HG02970 (cell line): ENCODE data around the gene TMEM45A.
"Not testable (repeated sequence)": the region's sequence is repeated elsewhere in the genome, so short reads cannot be mapped to it uniquely, and the experiment has no call there.

Experiments
- ATAC-seq: cut with Tn5 transposase; IDR thresholded peaks from one replicate; pipeline ENCODE4 v1.9.1; 2021; ENCODE audit warnings: mild to moderate bottlenecking, moderate library complexity, moderate number of reproducible peaks; ENCODE audit not compliant: unreplicated experiment, low FRiP score

TMEM45A gene

GRCh38 chr3:100531093-100531492 lies 38.7 kb downstream of the TMEM45A start:
- no peak for ATAC-seq

DNA sequence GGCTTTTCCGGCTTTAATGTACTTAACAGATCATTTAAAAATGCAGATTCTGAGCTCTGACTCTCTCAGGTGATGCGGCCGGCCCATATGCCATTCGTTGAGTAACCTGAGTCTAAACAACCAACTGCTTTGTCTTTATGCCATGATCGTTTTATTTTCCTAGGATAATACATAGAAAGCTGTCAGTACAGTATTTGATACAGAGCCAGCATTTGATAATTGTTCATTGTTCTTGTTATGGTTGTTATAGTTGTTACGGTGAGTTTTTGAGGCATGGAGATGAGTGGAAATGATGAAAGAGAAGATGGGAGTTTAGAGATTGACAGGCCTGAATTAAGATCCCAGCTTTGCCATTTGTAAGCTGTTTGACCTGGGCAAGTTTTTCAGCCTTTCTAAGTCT lies 40.0 kb downstream of the TMEM45A start:
- no peak for ATAC-seq

- no peak for ATAC-seq
Observed at GRCh38 chr3:100533176-100533575, 40.8 kb downstream of the TMEM45A start.

GRCh38 chr3:100535610-100535943 lies 43.2 kb downstream of the TMEM45A start:
- no peak for ATAC-seq

DNA sequence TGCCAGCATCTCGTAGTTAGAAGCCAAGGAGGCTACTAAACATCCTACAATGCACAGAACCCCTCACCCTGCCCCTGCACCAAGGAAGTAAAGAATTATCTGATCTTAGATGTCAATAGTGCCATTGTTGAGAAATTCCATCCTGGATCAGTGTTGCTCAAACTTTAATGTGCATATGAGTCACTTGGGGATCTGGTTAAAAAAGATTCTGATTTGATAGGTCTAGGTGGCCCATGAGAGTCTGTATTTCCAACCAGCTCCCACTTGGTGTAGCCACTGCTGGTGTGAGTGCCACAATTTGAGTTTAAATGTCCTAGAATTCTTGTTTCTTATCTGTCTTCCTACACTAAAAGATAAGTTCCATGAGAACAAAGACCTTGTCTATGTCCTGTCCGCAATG lies 43.7 kb downstream of the TMEM45A start:
- ATAC-seq: no peak

- no peak for ATAC-seq
Observed at GRCh38 chr3:100537646-100538338, 45.4 kb downstream of the TMEM45A start.

GRCh38 chr3:100538339-100538706 lies 45.9 kb downstream of the TMEM45A start:
- no peak for ATAC-seq

DNA sequence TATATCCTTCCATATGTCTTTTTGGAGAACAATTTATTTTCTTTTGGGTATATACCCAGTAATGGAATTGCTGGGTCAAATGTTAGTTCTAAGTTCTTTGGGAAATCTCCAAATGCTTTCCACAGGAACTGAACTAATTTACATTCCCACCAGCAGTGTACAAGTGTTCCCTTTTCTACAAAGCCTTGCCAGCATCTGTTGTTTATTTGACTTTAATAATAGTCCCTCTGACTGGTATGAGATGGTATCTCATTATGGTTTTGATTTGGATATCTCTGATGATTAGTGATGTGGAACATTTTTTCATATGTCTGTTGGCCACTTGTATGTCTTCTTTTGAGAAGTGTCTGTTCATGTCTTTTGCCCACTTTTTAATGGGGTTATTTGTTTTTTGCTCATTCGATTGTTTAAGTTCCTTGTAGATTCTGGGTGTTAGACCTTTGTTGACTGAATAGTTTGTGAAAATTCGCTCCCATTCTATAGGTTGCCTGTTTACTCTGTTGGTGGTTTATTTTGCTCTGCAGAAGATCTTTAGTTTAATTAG lies 48.4 kb downstream of the TMEM45A start:
- ATAC-seq: no peak

- ATAC-seq: not testable (repeated sequence)
Observed at GRCh38 chr3:100541428-100541827, 49.0 kb downstream of the TMEM45A start.

- ATAC-seq: no peak
Observed at GRCh38 chr3:100545371-100545770, 53.0 kb downstream of the TMEM45A start.

- no peak for ATAC-seq
Observed at GRCh38 chr3:100546020-100546744, 53.8 kb downstream of the TMEM45A start.

DNA sequence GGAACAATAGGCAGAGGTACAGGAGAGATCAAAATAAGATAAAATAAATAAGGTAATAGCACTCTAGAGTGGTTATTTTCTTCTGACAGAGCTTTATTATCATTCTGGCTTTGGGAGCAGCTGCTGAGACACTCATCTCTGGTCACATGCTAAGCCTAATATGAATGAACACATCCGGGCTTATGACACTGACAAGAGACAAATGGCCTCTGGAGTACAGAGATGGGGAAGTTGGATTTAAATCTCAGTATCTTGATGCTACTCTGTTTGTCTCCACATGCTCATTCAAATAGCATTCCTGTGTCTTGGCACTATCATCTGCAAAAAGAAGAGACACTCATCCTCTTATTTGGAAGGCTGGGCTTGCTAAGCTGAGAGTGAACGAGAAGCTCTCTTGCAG lies 55.6 kb downstream of the TMEM45A start:
- ATAC-seq: no peak

DNA sequence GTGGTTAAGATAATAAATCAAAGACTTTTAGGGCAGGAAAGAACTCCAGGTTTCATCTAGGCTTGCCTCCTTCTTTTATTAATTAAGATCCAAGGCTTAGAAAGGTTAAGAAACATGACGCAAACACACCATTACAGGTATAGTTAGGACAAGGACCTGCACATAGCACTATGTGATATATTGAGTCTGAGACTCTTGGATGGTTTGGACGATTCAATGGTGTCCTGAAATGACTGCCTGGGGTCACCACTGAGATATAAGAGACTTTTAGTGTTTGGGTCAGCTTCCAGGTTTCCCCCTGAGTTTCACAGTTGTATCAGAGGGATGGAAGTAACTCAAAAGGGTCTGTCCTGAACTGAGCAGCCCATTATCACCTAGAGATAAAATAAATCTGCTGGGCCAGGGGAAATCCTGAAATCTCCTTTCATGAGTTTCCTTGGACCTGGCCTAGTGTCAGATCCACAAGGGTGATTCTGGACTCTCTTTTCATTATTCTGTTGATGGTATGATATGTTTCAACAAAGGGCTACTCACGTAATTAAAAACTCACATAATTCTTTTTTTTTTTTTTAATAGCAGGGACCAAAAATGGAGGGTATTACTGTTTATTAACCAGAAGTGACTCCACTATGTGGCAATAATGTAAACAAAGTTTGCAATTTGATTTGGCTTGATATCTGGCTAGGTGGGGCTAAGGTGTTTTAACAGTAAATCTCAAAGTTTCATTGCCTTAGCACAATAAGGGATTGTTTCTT lies 61.4 kb downstream of the TMEM45A start:
- no peak for ATAC-seq

GRCh38 chr3:100554373-100554676 lies 61.9 kb downstream of the TMEM45A start:
- no peak for ATAC-seq

GRCh38 chr3:100556673-100557310 lies 64.4 kb downstream of the TMEM45A start:
- no peak for ATAC-seq

GRCh38 chr3:100558233-100558632 lies 65.8 kb downstream of the TMEM45A start:
- no peak for ATAC-seq

DNA sequence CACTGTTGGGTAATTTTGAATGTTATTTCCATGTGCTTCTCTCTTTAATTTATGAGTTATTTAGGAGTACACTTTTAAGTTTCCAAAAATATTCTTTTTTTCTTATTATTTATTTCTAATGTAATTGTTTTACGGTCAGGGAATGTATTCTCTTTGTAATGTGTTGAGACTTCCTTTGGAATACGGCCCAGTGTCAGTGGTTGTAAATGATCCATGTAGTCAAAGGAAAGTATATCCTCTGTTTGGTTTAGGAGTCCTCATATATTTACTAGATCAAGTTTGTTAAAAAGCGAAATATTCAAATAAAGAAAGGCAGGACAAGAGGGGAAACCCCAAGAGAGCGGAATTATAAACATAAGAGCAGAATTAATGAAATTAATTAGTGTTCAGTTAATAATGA lies 68.0 kb downstream of the TMEM45A start:
- no peak for ATAC-seq

DNA sequence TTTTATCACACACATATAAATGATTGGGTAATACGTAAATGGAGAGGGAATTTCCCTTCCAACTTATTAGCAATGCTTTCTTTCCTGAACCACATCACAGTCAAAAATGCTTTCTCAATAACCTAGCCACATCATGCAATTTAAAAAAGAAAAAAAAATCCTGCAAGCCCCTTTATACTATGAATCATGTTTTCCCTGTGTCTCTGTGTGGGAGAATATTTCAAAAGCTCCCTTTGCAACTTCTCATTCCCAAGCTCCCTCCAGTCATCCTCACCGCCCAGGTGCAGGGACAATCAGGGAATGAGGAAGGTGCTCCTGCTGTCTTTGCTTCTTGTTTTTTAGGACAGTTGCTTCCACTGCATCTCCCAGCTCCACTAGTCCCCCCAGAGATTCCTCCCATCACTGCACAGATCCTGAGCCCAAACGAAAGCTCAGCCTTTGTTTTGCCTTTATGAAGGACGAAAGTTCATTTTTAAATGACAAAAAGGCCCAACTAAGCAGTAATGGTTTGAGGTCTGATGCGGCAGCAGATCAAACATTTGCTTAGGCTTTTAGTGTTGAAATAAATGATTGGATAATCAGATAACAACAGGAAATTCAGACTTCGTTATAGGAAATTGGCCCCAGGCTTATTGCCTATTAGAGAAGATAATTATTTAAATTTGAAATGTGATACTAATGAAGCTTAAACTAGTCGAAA lies 69.2 kb downstream of the TMEM45A start:
- ATAC-seq: no peak

GRCh38 chr3:100562224-100562857 lies 69.9 kb downstream of the TMEM45A start:
- ATAC-seq: no peak

- no peak for ATAC-seq
Observed at GRCh38 chr3:100563228-100563627, 70.8 kb downstream of the TMEM45A start.
